Stimulated activated CD4-positive, alpha-beta T cell treated with anti-CD3 and anti-CD28 coated beads, Interleukin-4, amount 100 ng/mL, for 4 hours (primary cell): ENCODE results near the gene STX8.
"Not testable (repeated sequence)": the region's sequence is repeated elsewhere in the genome, so short reads cannot be mapped to it uniquely, and the experiment has no call there.

Experiments
- DNase-seq, 2 experiments: peaks; one replicate each; pipeline ENCODE4 v3.0.0-alpha.2; 2020

STX8 gene

DNA sequence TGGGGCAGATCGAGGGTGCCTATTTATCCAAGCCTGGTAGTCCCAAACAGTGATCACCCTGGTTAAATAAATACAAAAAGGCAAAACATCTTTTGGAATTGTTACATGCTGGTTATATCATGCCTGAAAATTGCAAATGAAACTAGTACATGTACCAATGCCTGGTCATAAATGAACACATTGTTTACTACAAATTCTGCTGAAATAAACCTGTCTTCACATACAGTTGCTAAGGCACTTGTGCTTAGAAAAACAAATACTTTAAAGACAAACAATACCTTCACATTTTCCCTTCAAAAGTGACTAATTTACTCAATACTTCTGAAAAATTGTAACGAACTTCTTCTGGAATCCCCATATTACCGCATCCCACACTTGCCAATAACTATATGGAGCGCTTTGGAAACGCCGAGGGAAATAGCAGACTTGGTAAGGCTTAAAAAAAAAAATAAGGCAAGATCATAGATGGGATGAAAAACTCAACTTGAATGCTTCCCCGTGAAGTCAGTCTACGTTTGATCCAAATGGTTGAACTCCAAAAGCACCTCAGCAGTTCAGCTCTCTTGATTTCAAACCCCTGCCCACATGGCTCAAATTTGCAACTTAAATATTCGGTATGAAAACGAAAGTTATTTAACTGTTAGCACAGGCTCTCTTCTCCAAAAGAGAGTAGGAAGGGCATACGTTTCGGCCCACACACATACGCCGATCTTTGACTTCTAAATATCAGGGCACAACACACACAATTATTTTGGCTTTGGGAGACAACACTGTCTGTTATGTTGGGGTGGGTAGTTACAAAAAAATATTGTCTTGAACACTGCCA, 289.8 kb downstream of the STX8 start:
- DNase-seq = no peak

DNA sequence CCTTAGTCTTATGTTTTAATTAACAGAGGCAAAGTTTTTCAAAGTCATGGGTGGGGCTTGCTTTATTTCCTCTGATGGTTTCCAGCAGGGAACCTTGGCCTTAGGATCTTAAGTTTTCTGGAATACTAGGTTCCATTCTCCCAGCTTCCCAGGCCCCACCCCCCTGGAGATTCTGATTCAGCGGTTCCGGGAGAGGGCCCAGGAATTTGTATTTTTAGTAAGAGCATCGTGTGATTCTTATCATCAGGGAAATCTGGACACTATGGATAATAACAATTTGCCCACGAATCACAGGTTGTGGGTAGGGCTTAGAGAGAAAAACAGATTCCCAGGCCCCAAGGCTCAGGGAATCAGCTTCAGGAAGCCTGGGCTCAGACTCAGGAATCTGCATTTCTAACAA, 290.7 kb downstream of the STX8 start:
- DNase-seq = no peak

DNA sequence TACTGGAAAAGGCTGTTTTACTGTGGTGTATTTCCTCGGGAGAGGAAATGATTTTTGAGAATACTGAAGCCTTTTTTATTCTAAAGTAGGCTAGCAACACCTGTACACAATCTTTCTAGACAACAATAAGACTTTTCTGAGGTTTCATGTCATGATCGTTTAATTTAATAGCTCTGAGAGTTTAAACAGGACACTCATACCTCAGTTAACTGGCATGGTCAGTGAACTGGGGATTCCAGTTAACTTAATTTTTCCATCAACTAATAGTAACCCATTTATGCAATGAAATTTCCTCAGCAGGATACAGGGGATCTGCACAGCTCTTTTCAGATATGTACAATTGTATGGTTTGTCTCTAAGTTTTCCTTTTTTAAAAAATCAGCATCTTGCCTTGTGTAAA, 291.7 kb downstream of the STX8 start:
- DNase-seq = no peak

DNA sequence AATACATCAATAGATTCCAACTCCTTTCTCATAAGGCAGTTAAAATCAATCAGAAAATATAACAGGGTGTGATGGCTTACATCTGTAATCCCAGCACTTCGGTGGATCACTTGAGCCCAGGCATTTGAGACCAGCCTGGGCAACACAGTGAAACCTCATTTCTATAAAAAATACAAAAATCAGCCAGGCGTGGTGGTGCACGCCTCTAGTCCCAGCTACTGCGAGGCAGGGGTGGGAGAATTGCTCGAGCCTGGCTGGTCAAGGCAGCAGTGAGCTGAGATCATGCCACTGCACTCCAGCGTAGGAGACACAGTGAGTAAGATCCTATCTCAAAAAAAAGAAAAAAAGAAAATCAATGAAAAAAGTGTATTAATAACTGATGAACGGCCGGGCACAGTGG, 295.7 kb downstream of the STX8 start:
- no peak for DNase-seq

DNA sequence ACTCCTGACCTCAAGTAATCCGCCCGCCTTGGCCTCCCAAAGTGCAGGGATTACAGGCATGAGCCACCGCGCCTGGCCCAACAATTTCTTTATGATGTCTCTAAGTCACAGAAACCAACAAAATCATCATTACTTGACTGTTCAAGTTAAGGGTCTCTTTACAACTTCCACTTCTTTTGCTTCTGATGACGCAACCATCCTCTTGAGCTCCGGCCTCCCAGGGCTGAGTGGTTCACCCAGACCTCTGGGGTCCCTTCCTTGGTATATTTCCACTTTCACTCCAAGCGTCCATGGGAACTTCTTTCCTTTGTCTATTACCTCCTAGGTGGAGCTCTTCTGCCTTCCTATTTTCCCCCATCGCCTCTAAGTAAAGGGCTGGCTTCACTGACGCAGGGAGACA, 300.6 kb downstream of the STX8 start:
- no peak for DNase-seq

DNA sequence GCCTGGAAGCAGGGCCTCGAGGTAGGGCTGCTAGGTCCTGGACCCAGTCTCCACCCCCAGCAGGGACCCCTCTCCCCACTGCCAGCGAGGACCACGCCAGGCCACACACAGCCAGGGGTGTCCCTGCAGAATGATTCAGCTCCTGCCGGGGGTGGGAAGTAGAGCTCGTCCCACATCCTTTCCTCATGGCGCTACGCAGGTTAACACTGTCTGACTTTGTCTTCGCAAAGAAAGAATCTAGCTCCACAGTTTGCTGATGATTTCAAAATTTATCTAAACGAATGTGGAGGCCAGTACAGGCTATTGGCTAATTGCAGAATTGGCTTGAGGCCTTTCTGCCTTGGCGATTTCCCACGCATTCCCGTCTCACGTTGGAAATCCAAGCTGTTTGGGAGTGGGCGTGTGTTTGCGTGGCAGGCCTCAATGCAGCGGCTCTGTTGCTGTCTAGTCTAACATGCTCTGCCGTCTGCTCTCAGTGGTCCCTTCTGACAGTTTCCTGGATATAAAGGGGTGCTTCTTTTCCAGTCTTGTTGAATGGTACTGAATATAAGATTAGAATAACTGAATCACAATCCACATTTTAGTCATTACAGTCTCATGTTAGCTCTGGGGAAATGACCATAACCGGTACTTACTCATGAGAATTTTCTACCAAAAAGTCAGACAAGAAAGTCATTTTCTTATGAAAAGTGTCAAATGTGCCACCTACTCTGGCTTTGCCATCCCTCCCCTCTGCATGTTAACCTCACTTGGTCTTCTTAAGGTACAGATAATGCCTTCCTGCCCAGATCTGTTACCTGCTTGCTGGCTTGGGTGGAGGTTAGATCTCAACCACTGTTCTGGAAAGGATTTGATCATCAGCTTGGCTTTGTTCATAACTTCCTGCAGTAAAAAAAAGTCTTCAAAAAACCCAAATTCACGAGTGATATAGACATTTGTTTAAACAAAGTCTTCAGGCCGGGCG, 301.9 kb downstream of the STX8 start:
- peak in 1 of 2 experiments; percentile 27 for DNase-seq

DNA sequence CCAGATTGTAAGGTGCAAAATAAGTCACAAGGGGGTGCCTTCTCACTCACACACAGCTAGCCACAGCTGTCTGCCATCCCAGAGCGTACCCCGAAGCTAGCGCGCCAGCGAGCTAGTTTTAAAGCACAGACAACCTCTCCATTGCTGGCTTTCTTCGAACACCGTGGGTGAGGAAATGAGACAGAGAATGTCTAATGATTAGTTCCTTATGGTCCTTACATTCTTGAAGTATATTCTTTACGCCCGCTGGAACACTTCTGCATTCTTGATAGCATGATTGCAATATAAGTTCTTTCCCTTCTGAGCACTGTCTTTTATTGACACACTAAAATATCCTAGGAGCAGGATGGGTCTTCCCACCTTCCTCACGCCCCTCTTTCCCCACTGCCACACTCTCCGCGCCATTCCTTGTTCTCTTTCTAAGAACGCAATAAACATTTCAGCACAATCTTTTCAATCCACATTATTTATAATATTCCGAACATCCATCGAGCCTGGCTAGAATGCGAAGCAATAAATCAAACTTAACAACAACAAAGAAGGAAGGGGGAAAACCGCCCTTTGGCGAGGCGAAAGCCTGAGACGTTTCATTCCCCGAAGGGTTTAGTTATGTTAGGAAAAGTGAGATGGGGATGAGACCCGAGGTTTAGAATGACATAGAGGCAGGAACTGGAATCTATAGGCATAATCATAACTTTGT, 303.0 kb downstream of the STX8 start:
- no peak for DNase-seq

DNA sequence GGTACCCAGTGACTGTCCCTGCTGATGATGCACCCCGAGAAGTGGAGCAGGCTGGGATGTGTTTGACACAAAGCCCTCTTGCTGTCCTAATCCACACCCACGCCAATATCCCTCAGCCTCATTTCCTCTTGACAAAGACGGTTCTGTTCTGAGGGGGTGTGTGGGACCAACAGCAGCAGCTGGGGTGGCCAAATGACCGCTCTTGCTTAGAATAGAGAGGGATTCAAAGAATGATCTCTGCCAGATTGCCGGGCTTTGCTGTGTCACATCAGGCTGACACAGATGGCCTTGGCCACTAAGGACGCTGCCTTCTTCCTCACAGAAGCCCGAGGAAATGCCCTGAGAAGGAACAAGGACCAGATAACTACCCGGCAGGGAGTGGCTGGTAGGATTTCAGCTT, 303.6 kb downstream of the STX8 start:
- DNase-seq = no peak

DNA sequence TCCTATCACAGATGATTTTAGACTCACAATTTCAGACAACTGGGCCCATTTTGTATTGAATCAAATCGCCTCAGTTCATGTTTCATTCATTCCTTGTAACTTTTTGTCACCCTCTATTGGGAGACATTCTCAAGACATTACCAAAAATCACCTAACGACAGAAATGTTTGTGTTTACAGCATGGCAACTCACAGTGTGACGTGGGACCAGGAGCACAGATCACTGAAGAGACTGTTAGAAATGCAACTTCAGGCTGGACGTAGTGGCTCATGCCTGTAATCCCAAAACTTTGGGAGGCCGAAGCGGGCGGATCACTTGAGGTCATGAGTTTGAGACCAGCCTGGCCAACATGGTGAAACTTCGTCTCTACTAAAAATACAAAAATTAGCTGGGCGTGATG, 304.7 kb downstream of the STX8 start:
- no peak for DNase-seq

DNA sequence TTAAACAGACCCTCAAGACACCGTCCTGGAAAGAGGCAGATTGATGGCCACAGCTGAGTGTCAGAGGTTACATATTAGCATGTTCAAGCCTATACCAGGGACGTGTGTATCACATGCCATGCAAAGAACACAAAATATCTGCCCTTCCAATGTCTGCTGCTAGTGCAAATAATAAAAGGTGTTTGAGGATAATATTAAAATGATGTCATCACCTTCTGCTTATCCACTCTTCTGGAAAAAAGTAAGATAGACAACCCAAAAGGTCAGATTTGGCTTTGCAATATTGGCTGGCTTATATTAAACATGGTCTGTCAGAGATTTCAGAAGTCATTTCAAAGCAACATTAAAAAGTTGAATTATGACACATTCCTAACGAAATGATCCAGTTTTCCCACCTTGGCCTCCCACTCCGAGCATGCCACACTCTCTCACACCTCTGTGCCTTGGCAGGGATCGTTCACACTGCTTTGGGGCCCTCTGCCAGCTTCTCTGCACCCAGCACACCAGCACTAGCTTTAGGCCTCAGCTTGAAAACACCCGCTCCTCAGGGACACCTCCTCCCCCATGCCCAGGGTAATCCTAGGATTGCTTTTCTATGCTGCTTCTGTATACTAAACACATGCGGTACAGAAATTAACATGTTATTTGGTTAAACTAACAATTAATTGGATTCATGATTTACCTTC, 306.1 kb downstream of the STX8 start:
- DNase-seq = no peak

DNA sequence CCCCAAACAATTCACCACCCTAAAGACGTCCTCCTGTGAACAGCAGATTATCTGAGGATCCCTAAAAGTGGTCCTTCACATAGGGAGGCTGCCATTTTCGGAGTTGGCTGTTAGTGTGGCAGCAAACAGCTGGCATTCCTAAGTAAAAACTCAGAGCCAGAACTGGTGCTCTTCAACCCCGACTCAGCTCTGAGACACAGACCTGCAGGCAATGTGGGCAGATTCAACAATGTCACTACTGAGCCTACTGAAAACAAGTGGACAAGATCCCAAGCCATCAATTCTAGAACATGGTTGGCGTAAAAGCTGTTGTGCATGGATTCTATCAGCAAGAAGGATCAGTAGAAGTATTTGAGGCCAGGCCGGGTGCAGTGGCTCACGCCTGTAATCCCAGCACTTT, 307.1 kb downstream of the STX8 start:
- no peak for DNase-seq

DNA sequence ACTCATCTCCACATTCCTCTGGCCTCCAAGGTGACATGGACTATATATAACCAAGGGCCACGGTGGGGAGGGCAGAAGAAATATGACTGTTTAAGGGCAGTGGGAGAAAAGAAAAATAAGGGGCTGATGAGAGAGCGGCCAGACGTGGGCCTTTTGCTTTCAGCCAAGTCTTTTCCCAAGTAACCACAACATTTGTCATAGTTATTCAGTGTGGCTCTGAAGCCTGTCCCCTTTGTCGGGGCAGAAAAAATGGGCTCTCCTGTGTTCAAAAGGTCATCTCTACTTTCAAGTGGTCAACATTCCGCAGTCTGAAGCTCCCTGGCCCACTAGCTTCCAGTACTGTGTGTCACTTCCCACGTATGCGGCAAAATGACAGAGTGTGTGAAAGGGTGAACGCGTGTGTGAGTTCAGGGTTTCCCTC, 308.9 kb downstream of the STX8 start:
- DNase-seq = no peak

DNA sequence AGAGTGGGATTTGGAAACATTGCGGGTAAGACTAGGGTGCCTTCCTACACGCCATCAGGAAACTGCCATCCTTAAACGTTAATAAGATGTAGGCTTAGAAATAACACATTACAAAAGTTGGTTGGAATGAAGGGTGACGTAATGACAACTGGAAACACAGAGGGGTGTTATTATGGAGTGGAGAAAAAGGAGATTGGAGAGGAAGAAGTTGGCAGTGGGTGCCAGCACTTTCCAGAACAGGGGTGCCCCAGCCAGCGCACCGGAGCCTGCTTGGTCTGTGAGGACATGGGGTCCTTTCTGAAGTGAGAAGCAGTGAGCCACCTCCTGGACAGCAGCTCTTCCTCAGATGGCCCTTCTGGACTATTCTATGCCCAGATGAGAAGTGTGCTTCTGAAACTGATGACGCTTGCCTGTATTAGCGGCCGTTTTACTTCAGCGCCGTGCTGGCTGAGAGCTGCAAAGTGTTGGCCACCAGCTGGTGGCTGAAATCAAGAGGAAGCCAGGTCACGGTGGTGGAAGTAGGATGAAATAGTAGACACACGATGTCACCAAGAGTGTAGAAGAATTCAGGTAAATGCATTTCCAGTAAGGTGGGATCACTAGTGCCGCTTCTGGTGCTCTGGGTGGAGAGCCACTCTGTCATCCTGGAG, 309.5 kb downstream of the STX8 start:
- DNase-seq = no peak

DNA sequence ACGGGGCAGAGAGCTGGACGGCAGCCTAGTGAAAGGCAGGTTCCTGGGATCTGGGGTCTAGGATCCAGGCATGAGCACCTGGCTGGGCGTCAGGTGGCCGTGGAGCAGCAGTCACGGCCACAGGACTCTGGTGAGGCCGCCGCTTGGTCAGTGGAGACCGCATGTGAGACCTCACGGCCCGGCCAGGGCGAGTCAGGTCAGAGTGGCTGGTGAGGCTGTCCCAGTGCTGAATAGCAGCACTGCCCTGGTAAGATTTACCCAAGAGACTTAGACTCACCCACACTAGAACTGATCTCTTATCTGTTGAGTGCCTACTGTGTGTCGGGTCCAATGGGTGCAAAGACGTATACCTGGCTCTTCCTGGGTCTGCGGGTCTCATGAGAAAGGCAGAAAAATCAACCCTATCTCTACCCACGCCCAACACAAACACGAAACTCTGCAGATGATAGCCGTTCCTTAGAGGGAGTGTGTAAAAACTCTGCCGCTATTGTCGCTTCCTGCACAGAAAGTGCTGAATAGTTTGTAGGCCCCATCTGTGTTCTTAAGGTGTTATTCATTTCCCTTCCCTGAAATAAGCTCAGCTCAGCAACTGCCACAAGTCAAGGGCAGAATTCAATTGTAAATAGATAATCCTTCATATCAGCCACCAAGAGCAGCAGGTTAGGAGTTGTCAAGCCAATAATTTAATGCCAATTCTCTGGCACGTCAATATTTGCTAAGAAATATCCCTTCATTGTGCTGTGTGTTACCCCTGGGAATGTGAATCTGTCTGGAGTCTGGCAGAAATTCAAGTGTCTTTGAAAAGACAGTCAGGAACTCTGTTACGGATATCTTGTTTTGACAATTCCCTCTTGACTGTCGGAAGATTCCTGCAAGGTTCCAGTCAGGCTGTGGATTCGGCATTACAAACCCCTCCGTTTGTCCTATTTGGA, 314.3 kb downstream of the STX8 start:
- no peak for DNase-seq

DNA sequence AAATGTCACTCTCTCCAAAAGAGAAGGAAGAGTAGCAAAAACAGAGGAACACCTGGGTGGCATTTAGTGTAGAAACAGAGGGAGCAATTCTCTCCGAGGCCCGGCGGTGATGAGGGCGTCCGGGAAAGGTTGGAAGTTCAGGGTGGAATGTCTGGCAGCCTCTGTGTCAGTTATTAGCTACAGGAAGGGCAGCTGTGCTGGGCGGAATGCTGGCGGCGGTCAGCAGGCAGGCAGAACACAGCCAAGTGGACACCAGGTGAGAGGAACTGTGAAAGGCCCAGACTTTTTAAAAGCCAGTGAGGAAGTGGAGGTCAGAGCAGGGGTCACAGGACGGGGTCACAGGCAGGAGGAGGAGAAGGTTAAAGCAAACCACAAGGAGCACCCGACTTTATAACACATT, 316.2 kb downstream of the STX8 start:
- no peak for DNase-seq

DNA sequence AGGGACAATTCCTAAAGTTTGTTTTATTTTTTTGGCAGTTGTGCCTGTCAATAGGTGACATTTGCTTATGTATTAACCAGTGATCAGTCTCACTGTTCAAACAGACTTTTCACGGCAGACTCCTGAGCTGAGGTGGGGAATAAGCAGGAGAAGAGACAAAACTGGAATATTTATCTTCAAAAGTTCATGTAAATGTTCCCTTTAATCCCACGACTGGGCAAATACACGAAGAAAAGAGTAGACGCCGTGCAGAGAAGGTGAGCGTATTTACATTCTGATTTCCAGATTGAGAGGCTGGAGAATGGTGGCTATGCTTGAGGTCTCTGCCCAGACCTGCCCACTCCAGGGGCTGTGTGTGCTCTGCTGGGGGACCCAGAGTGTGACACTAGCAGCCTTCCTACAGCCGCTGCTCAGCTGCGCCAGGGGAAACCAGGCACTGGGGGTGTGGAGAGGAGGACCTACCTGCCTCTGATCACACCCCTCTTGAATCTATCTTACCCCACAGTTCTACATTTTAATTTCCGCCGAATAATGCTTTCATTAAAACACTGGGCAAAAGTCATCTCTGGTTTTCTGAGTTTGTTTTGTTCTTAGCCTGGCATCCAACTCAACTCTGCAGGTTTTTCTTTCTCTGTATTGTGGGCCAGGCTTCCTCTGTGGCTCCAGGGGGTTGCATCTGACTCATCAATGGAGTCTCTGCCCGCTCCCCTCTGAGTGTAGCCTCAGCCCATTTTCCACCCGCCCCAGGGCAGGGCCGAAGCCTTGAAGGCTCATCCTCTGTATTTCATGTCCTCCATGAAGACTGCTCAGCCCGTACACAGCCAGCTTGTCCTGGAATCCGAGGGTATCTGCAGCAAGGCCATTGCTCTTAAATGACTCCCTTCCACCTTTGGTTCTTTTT, 317.3 kb downstream of the STX8 start:
- no peak for DNase-seq

DNA sequence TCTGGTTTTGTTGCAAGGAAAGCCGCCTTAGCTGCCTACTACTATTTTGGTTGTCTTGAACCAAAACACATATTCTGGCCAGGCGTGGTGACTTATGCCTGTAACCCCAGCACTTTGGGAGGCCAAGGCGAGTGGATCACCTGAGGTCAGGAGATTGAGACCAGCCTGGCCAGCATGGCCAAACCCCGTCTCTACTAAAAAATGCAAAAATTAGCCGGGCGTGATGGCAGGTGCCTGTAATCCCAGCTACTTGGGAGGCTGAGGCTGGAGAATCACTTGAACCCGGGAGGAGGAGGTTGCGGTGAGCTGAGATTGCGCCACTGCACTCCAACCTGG, 318.0 kb downstream of the STX8 start:
- DNase-seq = not testable (repeated sequence)

DNA sequence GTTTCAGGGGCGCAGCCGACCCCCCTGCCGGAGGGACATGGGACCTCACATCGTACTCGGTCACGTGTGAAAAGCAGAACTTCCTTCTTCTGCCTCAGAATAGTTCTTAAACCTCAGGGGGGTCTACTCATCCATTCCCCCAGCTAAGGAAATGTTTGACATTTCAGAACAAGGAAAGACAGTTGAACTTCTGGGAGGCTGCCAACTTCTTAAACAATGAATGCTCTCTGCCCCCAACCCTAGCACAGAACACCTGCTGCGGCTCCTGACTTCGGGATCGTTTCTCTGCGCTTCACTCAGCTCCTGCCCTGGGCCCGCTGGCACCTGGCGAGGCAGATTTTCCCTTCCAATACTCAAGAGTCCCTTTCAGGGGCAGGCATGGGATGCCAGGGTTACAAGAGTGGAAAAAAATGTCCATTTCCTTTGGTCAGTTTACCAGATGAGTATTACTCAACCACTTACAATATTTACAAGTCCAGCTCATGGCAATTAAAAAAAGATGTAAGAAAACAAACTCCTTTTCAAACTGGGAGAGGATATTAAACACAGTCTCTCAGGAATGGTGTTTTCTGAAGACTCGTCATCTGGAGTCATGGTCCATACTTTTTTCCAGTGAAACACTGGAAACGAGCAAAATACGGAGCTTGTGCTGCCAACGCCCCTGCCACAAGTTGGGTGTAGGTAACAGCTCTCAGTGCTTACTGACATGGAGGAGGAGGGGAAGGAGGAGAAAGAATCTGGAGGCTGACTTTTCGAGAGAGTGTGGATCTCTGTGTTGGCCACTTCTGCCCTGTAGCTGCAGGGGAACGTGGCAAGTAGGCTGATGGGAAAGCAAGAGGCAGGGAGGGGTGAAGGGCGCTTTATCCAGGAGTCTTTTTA, 318.6 kb downstream of the STX8 start:
- no peak for DNase-seq

DNA sequence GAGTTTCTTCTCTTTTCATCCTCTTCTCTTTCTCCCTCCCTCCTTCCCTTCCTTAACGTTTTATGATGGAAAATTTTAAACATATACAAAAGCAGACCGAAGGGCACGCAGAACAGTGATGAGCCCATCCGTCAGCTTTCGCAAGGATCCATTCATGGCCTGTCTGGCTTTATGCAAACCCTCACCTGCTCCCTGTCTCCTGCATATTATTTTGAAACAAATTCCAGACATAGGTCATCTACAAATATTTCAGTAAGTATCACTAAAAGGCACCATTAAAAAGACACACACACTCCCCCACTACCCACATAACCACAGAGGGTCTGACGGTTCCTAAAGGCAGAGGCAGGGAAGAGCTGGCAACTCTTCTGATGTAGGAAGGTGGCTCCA, 319.3 kb downstream of the STX8 start:
- DNase-seq = no peak
